ENCODE results near the gene IFNL1.

The IFNL1 gene

GRCh38 chr19:39296055-39296645 lies at the start of gene IFNL1:
IFNL1 (plus strand) TSS chr19:39296407; CDS start chr19:39296422, 15 bp downstream.
- no peak for TF ChIP-seq CTCF (IDR thresholded peaks at IDR 0.05)

- no peak for TF ChIP-seq CTCF (IDR thresholded peaks at IDR 0.05)
Measured at GRCh38 chr19:39246951-39247669, 49.1 kb upstream of the IFNL1 start.

GRCh38 chr19:39247701-39248664 lies 48.2 kb upstream of the IFNL1 start:
- no peak for TF ChIP-seq CTCF (IDR thresholded peaks at IDR 0.05)

- TF ChIP-seq CTCF (IDR thresholded peaks at IDR 0.05), result no peak
Measured at GRCh38 chr19:39248806-39249205, 47.4 kb upstream of the IFNL1 start, which contains the start of gene IFNL4. IFNL4 (minus strand) TSS chr19:39248856.

GRCh38 chr19:39251081-39251480 lies 45.1 kb upstream of the IFNL1 start:
- TF ChIP-seq CTCF (IDR thresholded peaks at IDR 0.05), result no peak

- no peak for TF ChIP-seq CTCF (IDR thresholded peaks at IDR 0.05)
Measured at GRCh38 chr19:39251846-39252245, 44.4 kb upstream of the IFNL1 start.

- TF ChIP-seq CTCF (IDR thresholded peaks at IDR 0.05), result no peak
Measured at GRCh38 chr19:39252458-39252857, 43.7 kb upstream of the IFNL1 start.

All from LNCAP (cell line).